Measurements from ENCODE around the gene CORO2B. TPM values are rescaled to one million over a fixed set of nuclear protein-coding genes. Genes with fewer than 3 reads are reported as not detected.

The CORO2B gene
- polyA plus RNA-seq, 1 of the 3 experiments (the other 2 are of a cell fraction) = 3.6 TPM

DNA sequence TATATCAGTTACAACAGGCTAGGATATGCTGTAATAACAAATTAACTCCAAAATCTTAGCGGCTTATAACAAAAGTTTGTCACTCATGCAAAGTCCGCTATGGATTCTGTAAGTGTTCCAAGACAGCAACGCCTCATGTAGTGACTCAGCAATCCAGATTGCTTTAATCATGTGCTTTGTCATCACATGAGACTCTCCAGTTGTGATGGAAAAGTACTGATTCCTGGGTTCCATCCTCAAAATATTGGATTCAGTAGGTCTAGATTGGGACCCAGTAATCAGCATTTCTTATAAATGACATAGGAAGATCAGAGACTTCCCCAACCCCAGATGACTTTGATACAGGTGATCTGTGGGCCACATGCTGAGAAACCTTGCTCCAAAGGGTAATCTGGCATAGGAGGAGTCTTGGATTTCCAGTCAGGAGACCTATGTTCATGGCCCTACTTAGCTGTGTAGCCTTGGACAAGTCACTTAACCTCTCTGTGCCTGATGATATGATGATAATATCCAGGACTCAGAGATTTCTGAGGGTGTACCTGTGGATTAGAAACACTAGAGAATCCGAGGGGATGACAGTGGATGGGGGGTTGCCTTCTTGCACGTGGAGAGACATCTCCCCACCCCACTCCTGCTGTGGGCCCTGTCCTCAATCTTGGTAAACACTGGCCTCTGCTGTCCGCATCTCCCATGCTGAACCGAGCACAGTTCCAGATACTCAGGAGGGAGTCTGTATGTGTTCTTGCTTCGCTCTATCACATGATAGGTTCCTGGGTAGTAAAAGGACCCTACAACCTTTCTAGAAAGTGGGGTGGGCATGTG, 65.5 kb downstream of the CORO2B start:
- TF ChIP-seq FOSL2 (IDR thresholded peaks at IDR 0.05; ENCODE audit: borderline replicate concordance, low read depth) (peak; percentile 29; the same call in 1 of the 2 replicates), EP300 (IDR thresholded peaks at IDR 0.05; ENCODE audit: borderline replicate concordance in 1 of 2, low read depth in 1 of 2, low read length in 1 of 2) (no peak), SMC3 (IDR thresholded peaks at IDR 0.05; ENCODE audit: low read depth, low read length) (peak; percentile 14; the same call in 1 of the 2 replicates), RAD21 (IDR thresholded peaks at IDR 0.05; ENCODE audit: low read length) (peak; percentile 41; the same call in 1 of the 2 replicates), IRF3 (IDR thresholded peaks at IDR 0.05; ENCODE audit: low read depth, low read length) (no peak), TCF12 (IDR thresholded peaks at IDR 0.05) (peak; percentile 60), USF1 (IDR thresholded peaks at IDR 0.05; ENCODE audit: borderline replicate concordance, low read depth) (peak; percentile 47; the same call in 1 of the 2 replicates), USF2 (IDR thresholded peaks at IDR 0.05; ENCODE audit: borderline replicate concordance, low read depth, low read length) (no peak), ELF1 (IDR thresholded peaks at IDR 0.05) (no peak), EZH2phosphoT487 (IDR thresholded peaks at IDR 0.05; ENCODE audit: borderline replicate concordance, low read depth) (no peak)
- H2AFZ ChIP-seq (ENCODE audit: low read depth) = no peak overlapping the region
- H3K27ac ChIP-seq (ENCODE audit: low read depth in 2 of 2, low read length in 1 of 2) = no peak overlapping the region
- ChIA-PET POLR2A (no interaction called here), CTCF (interaction anchor here (0.8 to 3.5 kb wide), 5 partner anchors 21 to 90 kb away, joined by 4 to 21 read pairs (median 8); no protein-coding TSS in a partner anchor)
- DNase-seq = no peak
- no peaks in the 10 kb centered on the region for H3F3A ChIP-seq (replicated peaks; ENCODE audit: insufficient read depth)
- no peak overlapping the region for H3K4me2 ChIP-seq
- H3K4me3 ChIP-seq (ENCODE audit: low read depth in 2 of 2, low read length in 1 of 2) = no peak overlapping the region
- WGBS (ENCODE audit: low lambda C conversion rate) = 52% methylated on average over 5 of the region's 8 CpGs
- no peak overlapping the region for H3K9ac ChIP-seq
- H3K9me2 ChIP-seq = no peaks in the 10 kb centered on the region
- H3K4me1 ChIP-seq (ENCODE audit: control insufficient read depth in 1 of 2, insufficient read depth in 2 of 2, low read depth in 1 of 2, low read length in 1 of 2) = peaks cover 13% of the 10 kb centered on the region in 2 experiments; a peak in 2 of 4 replicates
- no peaks in the 10 kb centered on the region for H3K27me3 ChIP-seq (ENCODE audit: insufficient read depth)
- H4K20me1 ChIP-seq (ENCODE audit: insufficient read depth) = no peaks in the 10 kb centered on the region
- H3K9me3 ChIP-seq = no peaks in the 10 kb centered on the region
- no peaks in the 10 kb centered on the region for H3K79me2 ChIP-seq (ENCODE audit: insufficient read depth)
- H3K36me3 ChIP-seq (replicated peaks in 1 of 2; ENCODE audit: control insufficient read depth in 1 of 2, insufficient read depth in 2 of 2, low read length in 1 of 2) = no peaks in the 10 kb centered on the region

DNA sequence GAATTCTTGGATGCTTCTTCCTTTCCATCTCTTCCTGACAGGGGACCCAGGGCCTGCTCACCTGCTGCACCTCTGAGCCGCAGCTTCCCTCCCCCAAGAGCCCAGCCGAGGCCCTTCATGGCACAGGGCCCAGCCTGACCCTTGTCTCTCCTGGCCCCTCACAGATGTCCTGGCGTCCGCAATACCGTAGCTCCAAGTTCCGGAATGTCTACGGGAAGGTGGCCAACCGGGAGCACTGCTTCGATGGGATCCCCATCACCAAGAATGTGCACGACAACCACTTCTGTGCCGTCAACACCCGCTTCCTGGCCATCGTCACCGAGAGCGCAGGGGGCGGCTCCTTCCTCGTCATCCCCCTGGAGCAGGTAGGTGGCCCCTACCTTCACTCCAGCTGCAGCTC, 66.2 kb downstream of the CORO2B start:
- POLR2A ChIA-PET = no interaction called here
- Histone ChIP-seq H4K20me1 (ENCODE audit: insufficient read depth) (no peaks in the 10 kb centered on the region), H3K9ac (no peak overlapping the region), H3K9me3 (no peaks in the 10 kb centered on the region), H3K4me1 (ENCODE audit: control insufficient read depth in 1 of 2, insufficient read depth in 2 of 2, low read depth in 1 of 2, low read length in 1 of 2) (peaks cover 7 to 13% of the 10 kb centered on the region in 2 experiments; a peak in 2 of 4 replicates), H3K4me2 (no peak overlapping the region), H3K79me2 (ENCODE audit: insufficient read depth) (no peaks in the 10 kb centered on the region), H3F3A (replicated peaks; ENCODE audit: insufficient read depth) (no peaks in the 10 kb centered on the region), H3K27ac (ENCODE audit: low read depth in 2 of 2, low read length in 1 of 2) (no peak overlapping the region), H3K4me3 (ENCODE audit: low read depth in 2 of 2, low read length in 1 of 2) (no peak overlapping the region), H3K27me3 (ENCODE audit: insufficient read depth) (no peaks in the 10 kb centered on the region), H2AFZ (ENCODE audit: low read depth) (no peak overlapping the region), H3K36me3 (replicated peaks in 1 of 2; ENCODE audit: control insufficient read depth in 1 of 2, insufficient read depth in 2 of 2, low read length in 1 of 2) (no peaks in the 10 kb centered on the region), H3K9me2 (no peaks in the 10 kb centered on the region)
- CTCF ChIA-PET = interaction anchor here (0.8 to 3.5 kb wide), 5 partner anchors 20 to 91 kb away, joined by 4 to 21 read pairs (median 8); no protein-coding TSS in a partner anchor
- TF ChIP-seq CTCF (IDR thresholded peaks at IDR 0.05) (no peak), YY1 (IDR thresholded peaks at IDR 0.05; ENCODE audit: low read depth) (no peak), FOSL2 (IDR thresholded peaks at IDR 0.05; ENCODE audit: borderline replicate concordance, low read depth) (no peak), GABPA (IDR thresholded peaks at IDR 0.05; ENCODE audit: low read depth) (no peak), ELF1 (IDR thresholded peaks at IDR 0.05) (no peak), JUND (IDR thresholded peaks at IDR 0.05) (no peak), CHD2 (IDR thresholded peaks at IDR 0.05; ENCODE audit: low read length, partially characterized antibody) (no peak), REST (IDR thresholded peaks at IDR 0.05; ENCODE audit: low read depth, low read length) (no peak), RXRA (IDR thresholded peaks at IDR 0.05; ENCODE audit: borderline replicate concordance, low read depth) (no peak), FOXM1 (IDR thresholded peaks at IDR 0.05; ENCODE audit: low read depth) (no peak)
- DNase-seq = no peak
- WGBS (ENCODE audit: low lambda C conversion rate) = 89% methylated on average over 14 of the region's 17 CpGs
